ENCODE results near the gene LIMS2.

LIMS2 gene

GRCh38 chr2:127644066-127645025 lies 31.0 kb downstream of the LIMS2 start:
- FAIRE-seq, result no peak

GRCh38 chr2:127643439-127644065 lies 31.8 kb downstream of the LIMS2 start:
- no peak for FAIRE-seq

GRCh38 chr2:127642706-127643438 lies 32.5 kb downstream of the LIMS2 start:
- FAIRE-seq, result no peak

GRCh38 chr2:127641846-127642507 lies 33.4 kb downstream of the LIMS2 start:
- FAIRE-seq, result no peak

GRCh38 chr2:127641133-127641532 lies 34.2 kb downstream of the LIMS2 start:
- FAIRE-seq, result no peak

GRCh38 chr2:127640082-127641072 lies 35.0 kb downstream of the LIMS2 start:
- FAIRE-seq, result no peak

- no peak for FAIRE-seq
Observed at GRCh38 chr2:127639111-127639474, 36.2 kb downstream of the LIMS2 start.

- FAIRE-seq, result no peak
Observed at GRCh38 chr2:127638361-127639110, 36.8 kb downstream of the LIMS2 start.

- no peak for FAIRE-seq
Observed at GRCh38 chr2:127637725-127638252, 37.5 kb downstream of the LIMS2 start.

GRCh38 chr2:127637236-127637630 lies 38.1 kb downstream of the LIMS2 start:
- FAIRE-seq, result no peak

GRCh38 chr2:127636248-127637235 lies 38.8 kb downstream of the LIMS2 start:
- FAIRE-seq, result no peak

- no peak for FAIRE-seq
Observed at GRCh38 chr2:127635380-127636237, 39.7 kb downstream of the LIMS2 start.

GRCh38 chr2:127634626-127635379 lies 40.5 kb downstream of the LIMS2 start:
- no peak for FAIRE-seq

- FAIRE-seq, result no peak
Observed at GRCh38 chr2:127634066-127634617, 41.2 kb downstream of the LIMS2 start.

GRCh38 chr2:127633556-127634065 lies 41.7 kb downstream of the LIMS2 start:
- no peak for FAIRE-seq

- no peak for FAIRE-seq
Observed at GRCh38 chr2:127632592-127633489, 42.5 kb downstream of the LIMS2 start.

Measured in TTC549 (cell line).